GM18505 (cell line): ENCODE data around the gene FGF6.
"Not testable (repeated sequence)": the region's sequence is repeated elsewhere in the genome, so short reads cannot be mapped to it uniquely, and the experiment has no call there.

Source experiments
- ATAC-seq: cut with Tn5 transposase; IDR thresholded peaks from one replicate; pipeline ENCODE4 v1.9.1; 2021; ENCODE audit not compliant: unreplicated experiment
- POLR2A ChIP-seq: IDR thresholded peaks from 4 replicates; pipeline ENCODE4 v1.6.1; 2011; ENCODE audit warnings: borderline replicate concordance; ENCODE audit not compliant: insufficient read depth, insufficient read length; ENCODE audit errors: extremely low read depth

Gene FGF6

DNA sequence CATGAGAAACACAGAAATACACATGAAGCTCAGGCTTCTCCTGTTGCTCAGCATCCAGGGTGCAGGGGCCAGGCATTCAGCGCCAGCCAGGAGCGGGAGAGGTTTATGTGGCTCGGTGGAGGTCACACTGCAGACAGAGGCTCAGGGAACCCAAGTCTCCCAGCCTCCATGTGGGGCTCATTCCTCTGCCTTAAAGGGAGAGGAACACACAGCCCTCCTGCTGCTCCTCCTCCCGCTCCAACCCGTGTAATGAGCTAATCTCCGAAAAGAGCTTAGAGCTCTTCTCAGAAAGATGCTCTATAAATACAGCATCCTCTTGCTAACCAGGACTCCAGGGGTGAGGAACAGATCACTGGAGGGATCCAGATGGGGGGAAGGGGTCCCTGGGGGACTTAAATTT, 28.2 kb downstream of the FGF6 start:
- TF ChIP-seq POLR2A = no peak
- no peak for ATAC-seq

DNA sequence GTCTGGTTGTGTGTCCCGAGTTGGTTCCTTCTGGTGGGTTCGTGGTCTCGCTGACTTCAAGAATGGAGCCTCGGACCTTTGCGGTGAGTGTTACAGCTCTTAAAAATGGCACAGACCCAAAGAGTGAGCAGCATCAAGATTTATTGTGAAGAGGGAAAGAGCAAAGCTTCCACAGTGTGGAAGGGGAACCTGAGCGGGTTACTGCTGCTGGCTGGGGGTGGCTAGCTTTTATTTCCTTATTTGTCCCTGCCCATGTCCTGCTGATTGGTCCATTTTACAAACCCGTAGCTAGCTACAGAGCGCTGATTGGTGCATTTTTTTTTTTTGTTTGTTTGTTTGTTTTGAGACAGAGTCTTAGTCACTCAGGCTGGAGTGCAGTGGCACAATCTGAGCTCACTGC, 29.3 kb downstream of the FGF6 start:
- no peak for TF ChIP-seq POLR2A
- ATAC-seq = no peak

DNA sequence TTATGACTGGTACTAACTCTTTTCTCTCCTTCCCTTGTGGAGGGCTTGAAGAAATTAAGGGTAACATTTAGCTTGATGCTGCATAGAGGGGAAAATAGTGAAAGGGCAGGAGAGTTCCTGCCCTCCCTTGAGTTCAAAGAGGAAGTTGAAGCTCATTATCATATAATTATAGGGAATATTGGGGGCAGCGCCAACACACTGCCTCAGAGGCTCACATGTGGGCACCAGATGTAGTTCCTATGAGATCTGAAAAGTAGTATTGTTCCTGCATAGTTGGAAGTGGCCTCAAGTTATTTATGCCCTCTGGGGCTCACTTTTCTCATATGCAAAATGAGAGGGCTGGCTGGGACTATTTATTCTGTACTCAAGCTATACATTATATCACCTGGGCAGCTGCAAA, 33.1 kb downstream of the FGF6 start:
- no peak for ATAC-seq
- no peak for TF ChIP-seq POLR2A

DNA sequence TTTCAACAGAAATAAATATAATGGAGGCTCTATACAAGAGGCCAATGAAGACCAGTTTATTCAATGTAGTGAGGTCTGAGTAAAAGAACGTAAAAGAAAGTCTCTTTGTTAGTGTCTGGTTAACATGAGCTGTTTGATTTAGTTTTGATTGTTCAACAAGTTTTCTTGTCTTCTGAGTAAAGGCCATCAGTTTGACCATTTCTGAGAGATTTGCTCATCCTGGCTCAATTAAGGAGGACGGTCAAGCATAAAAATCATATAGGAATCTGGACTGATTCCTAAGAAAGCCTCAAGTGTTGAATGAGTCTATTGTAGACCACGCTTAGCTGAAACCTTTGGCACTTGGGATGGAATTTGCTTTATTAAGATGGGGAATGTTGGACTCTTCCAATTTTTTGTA, 33.6 kb downstream of the FGF6 start:
- no peak for ATAC-seq
- no peak for TF ChIP-seq POLR2A

DNA sequence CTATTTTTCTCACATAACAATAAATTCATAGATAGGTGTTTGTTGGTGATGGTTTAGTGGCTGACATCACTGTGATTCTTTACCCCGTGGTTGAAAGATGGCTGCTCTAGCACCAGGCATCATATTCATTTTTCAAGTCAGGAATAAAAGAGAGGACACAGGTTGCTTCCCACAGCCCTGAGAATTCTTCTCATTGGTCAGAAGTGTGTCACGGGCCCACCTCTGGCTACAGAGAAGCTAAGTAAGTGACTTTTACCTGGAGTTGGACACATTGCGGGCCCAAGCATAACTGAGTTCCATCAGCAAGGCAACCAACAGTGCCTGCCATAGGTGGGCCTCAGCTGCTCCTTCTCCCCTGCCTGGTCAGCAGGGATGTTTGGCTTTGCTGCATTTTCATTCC, 38.5 kb downstream of the FGF6 start:
- ATAC-seq = no peak

DNA sequence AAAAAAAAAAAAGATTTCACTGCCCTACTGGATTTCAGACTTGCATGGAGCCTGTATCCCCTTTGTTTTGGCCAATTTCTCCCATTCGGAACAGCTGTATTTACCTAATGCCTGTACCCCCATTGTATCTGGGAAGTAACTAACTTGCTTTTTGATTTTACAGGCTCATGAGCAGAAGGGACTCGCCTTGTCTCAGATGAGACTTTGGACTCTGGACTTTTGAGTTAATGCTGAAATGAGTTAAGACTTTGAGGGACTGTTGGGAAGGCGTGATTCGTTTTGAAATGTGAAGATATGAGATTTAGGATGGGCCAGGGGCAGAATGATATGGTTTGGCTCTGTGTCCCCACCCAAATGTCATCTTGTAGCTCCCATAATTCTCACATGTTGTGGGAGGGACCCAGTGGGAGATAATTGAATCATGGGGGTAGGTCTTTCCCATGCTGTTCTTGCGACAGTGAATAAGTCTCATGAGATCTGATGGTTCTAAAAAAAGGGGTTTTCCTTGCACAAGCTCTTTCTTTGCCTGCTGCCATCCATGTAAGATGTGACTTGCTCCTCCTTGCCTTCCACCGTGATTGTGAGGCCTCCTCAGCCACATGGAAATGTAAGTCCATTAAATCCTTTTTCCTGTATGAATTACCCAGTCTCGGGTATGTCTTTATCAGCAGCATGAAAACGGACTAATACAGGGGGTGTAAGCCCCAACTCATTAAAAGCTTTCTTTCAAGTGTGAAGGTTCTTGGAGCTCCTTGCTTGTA, 40.6 kb downstream of the FGF6 start:
- ATAC-seq = not testable (repeated sequence)

More for the DNA sequence above, 38.5 kb downstream of the FGF6 start:
- TF ChIP-seq POLR2A = no peak

DNA sequence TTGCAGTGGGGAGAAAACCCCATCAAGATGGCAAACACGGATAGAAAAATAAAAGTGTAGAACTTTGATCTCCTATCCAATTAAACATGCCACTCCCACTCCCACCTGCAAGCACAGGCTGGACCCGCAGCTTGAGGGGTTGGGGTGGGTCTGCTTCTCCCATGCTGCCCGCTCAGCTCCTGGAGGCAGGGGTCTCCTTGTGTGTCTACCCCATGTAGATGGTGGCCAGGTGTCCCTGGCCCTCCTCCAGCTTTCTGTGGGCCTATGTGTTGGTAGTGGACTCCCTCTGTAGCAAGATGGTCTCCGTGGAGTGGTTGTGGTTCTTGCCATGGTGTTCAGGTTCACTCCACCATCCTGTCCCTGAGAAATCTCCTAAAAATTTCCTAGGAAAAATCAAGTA, 42.6 kb downstream of the FGF6 start:
- TF ChIP-seq POLR2A = no peak
- no peak for ATAC-seq

DNA sequence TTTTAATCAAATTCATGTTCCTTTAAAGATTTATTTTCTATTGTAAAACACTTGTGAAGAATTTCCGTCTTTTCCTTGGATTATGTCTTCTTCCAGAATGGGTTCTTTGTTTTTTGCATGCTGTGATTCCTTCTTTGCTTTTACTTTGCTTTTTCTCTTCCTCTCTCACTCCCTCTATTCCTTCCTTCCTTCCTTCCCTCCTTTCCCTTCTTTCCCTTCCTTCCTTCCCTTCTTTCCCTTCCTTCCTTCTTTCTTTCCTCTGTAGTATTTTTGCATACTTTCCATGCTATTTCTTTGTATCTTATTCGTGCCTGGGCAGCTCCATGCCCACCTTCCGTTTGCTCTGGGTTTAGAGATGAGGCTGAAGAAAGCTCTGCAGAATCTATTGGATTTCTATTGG, 44.5 kb downstream of the FGF6 start:
- no peak for TF ChIP-seq POLR2A
- no peak for ATAC-seq

DNA sequence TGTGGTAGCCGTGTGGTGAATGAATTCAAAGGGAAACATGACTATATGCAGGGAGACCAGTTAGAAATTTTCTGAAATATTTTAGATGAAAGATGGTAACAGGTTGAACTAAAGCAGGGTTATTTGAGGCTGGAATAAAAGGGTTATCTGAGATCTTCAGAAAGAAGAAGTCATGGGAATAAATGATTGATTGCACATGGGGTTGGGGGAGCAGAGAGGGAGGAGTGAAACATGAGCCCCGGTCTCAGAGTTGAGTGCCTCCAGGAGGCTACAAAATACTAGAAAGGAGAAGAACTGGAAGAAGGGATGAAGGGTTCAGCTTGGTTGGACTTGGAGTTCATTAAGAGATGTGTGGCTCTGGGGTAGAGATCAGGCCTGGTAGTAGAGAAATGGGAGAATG, 49.8 kb downstream of the FGF6 start:
- no peak for ATAC-seq
- no peak for TF ChIP-seq POLR2A

DNA sequence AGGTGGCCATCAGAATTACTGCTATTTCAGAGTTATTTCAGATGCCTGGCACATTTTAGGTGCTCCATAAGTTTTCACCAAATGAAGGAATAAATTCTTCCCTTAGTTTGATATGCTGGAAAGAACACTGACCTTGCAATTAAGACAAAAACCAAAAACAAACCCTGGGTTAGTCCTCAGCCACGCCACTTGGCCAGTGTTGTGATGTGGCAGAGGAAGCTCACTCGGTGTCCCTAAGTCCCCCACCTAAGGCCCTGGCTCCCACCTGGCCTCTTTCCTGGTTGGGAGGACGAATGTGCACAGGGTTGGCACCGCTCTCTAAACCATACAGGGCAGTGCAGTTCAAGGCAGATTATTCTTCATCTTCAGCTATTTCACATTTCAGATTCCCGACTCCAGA, 52.4 kb downstream of the FGF6 start:
- TF ChIP-seq POLR2A = no peak
- no peak for ATAC-seq

DNA sequence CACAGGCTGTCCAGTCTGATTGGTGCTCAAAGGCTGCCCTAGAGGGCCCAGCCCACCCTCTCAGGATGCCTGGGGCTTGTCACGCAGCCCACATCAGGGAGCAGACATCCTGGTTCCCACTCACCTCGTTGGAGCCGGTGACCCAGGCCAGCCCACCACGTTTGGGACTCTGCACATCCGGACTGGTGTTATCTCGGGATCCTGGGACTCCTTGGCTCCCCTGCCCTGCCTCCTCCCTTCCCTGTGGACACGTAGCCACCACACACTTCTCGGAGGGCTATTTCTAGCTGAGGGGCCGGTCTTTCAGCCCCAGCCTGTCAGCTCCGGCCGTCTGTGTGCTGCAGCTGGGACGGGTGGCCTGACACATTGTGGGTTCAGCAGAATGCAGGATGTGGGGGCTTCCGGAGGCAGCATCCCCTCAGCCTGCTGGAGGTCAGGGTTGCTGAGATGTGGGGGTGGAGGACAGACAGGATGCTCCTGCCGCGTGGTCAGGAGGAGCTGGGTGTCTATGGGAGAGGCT, 53.3 kb downstream of the FGF6 start:
- ATAC-seq = no peak
- no peak for TF ChIP-seq POLR2A

DNA sequence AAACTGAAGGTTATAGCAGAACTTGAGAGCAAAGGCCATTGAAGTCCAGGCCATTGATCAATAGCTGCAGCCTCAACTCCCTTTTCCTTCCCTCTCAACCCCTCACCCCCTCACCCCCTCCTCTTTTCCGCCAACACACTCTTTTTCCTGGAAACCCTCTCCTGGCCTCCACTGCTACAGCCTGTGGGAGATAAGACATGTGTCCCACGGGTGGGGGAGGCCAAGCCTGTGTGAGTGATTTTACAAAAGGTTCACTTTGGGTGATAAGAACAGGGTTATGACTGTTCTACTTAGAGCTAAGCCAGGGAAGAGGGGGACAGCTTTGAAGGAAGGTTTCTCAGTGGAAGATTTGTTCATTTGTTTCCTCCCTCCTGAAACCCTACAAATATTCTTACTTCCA, 57.0 kb downstream of the FGF6 start:
- ATAC-seq = no peak
- TF ChIP-seq POLR2A = no peak

DNA sequence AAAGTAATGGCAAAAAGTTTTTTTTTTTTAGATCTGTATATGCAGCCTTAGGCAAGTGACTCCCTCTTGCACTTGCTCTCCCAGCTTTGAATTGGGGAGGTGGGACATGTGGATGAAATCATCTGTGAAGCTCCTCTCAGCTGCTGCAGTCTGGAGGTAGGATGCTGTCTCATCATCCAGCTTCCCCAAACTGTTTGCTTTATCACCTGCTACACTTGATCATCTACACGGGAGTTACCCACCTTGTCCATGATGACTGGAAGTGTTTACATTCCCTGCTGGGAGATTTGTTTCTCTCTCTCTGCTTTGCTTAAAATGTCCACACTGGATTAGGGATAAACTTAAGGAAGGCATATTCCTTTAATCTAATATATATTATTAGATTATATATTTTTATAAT, 57.6 kb downstream of the FGF6 start:
- TF ChIP-seq POLR2A = no peak
- no peak for ATAC-seq

DNA sequence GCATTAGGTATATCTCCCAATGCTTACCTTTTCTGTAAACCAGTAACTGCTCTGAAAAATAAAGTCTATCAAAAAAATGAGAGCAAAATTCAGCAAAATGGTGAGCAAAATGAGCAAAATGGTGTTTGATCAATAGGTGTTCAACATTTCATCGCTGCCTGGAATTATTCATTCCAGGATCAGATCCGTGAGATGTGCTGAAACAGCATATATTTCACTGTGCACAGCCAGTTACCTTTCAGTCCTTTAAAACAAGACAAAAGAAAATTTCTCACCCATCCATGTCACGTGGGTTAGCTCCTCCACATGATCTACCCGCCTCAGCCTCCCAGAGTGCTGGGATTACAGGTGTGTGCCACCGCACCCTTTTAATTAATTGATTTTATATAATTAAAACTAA, 58.0 kb downstream of the FGF6 start:
- no peak for ATAC-seq
- TF ChIP-seq POLR2A = no peak

DNA sequence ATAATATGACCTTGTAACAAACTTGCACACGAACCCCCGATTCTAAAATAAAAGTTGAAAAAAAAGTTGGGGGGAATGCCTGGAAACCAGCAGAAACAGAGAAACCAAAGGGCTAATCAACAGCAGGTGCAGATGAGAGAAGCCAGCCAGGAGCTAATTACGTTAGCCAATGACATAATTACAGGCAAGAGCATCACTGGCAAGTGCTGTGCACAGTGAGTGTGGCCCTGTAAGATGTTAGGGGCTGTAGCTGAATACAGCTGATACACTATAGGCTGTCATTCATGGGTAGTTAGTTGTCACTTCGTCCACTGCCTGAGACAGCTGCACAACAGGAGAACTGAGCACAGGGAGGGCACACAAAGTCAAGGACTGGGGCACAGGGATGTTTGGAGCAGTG, 58.8 kb downstream of the FGF6 start:
- no peak for ATAC-seq
- no peak for TF ChIP-seq POLR2A
